OCI-LY3 (cell line): ENCODE data around the gene ORC4.

Source experiments
- EZH2phosphoT487 ChIP-seq: fragments of 200-600 bp; shearing (Covaris generic); IDR thresholded peaks from 2 replicates; pipeline ENCODE4 v1.6.1; 2018; ENCODE audit warnings: antibody characterized with exemption, mixed run types, low read depth
- TF ChIP-seq, protein P1 (sequence below): fragments of 200-600, 300-600 bp; sonication (generic); IDR thresholded peaks from 2 replicates; pipeline ENCODE4 v1.5.1; 2014; ENCODE audit warnings: antibody characterized with exemption, low read length, low read depth

DNA sequence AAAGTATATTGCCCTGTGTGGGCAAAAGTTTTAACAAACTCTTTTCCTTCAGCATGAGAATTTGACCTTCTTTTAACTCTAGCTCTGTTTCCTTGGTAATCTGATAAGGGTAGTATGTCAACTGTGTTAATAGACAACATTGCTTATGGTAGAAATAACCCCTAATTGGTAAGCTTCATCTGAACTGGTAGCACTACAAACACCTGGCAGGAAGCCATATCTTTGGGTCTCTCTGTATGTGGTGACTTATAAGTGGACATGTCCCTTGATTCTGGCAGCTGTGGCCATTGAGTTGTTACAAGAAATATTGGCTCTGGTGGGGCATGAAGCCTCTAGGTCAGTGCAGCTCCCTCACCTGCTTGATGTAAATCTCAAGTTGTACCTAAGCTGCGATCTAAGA, 47.3 kb upstream of the ORC4 start:
- TF ChIP-seq, protein P1, sequence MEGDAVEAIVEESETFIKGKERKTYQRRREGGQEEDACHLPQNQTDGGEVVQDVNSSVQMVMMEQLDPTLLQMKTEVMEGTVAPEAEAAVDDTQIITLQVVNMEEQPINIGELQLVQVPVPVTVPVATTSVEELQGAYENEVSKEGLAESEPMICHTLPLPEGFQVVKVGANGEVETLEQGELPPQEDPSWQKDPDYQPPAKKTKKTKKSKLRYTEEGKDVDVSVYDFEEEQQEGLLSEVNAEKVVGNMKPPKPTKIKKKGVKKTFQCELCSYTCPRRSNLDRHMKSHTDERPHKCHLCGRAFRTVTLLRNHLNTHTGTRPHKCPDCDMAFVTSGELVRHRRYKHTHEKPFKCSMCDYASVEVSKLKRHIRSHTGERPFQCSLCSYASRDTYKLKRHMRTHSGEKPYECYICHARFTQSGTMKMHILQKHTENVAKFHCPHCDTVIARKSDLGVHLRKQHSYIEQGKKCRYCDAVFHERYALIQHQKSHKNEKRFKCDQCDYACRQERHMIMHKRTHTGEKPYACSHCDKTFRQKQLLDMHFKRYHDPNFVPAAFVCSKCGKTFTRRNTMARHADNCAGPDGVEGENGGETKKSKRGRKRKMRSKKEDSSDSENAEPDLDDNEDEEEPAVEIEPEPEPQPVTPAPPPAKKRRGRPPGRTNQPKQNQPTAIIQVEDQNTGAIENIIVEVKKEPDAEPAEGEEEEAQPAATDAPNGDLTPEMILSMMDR = no peak
- no peak for TF ChIP-seq EZH2phosphoT487
